Activated naive CD8-positive, alpha-beta T cell treated with anti-CD3 and anti-CD28 coated beads for 36 hours (primary cell): ENCODE measurements around the gene ATG2A. TPM values are rescaled to one million over a fixed set of nuclear protein-coding genes. Genes with fewer than 3 reads are reported as not detected.

Experiments
- DNase-seq: peaks from one replicate; pipeline ENCODE4 v3.0.0; 2021
- H3K27ac Mint-ChIP-seq: one replicate; pipeline ENCODE4 v1.8.0; 2022; ENCODE audit warnings: mild to moderate bottlenecking, moderate library complexity, mixed read lengths
- H3K27me3 Mint-ChIP-seq: one replicate; pipeline ENCODE4 v1.8.0; 2022; ENCODE audit warnings: mild to moderate bottlenecking, mixed read lengths
- H3K36me3 Mint-ChIP-seq: one replicate; pipeline ENCODE4 v1.8.0; 2021; ENCODE audit warnings: mild to moderate bottlenecking, mixed read lengths
- H3K4me1 Mint-ChIP-seq: one replicate; pipeline ENCODE4 v1.8.0; 2021; ENCODE audit warnings: mixed read lengths
- H3K4me3 Mint-ChIP-seq: one replicate; pipeline ENCODE4 v1.8.0; 2022; ENCODE audit warnings: mild to moderate bottlenecking, moderate library complexity, mixed read lengths
- H3K9me3 Mint-ChIP-seq: one replicate; pipeline ENCODE4 v1.8.0; 2022; ENCODE audit warnings: mixed read lengths
- total RNA-seq, 2 experiments: library from RNA; stranded (reverse); gene quantifications; one replicate each; pipeline ENCODE4 v1.2.3, GENCODE V29; 2021

ATG2A gene
- total RNA-seq, 2 experiments from 2014 or later: 17.3 to 18.0 TPM

- H3K4me3 Mint-ChIP-seq: peak overlapping the region; percentile 95
- H3K9me3 Mint-ChIP-seq: no peaks in the 10 kb centered on the region
- peak; percentile 50 for DNase-seq
- H3K27ac Mint-ChIP-seq: peak overlapping the region; percentile 77
- peaks cover 52% of the 10 kb centered on the region for H3K36me3 Mint-ChIP-seq
- no peaks in the 10 kb centered on the region for H3K27me3 Mint-ChIP-seq
- peaks cover 74% of the 10 kb centered on the region for H3K4me1 Mint-ChIP-seq
Observed at GRCh38 chr11:64876229-64876750, 40.7 kb downstream of the ATG2A start.

GRCh38 chr11:64875369-64876228 is 41.4 kb downstream of the ATG2A start:
- no peak for DNase-seq
- no peaks in the 10 kb centered on the region for H3K27me3 Mint-ChIP-seq
- no peaks in the 10 kb centered on the region for H3K9me3 Mint-ChIP-seq
- peak overlapping the region; percentile 95 for H3K4me3 Mint-ChIP-seq
- H3K4me1 Mint-ChIP-seq: peaks cover 70% of the 10 kb centered on the region
- peaks cover 54% of the 10 kb centered on the region for H3K36me3 Mint-ChIP-seq
- H3K27ac Mint-ChIP-seq: peak overlapping the region; percentile 75

GRCh38 chr11:64874308-64875240 is 42.4 kb downstream of the ATG2A start:
- Mint-ChIP-seq H3K4me3 (peak overlapping the region; percentile 95), H3K4me1 (peaks cover 69% of the 10 kb centered on the region), H3K36me3 (peaks cover 54% of the 10 kb centered on the region), H3K27ac (peak overlapping the region; percentile 89), H3K27me3 (no peaks in the 10 kb centered on the region), H3K9me3 (no peaks in the 10 kb centered on the region)
- no peak for DNase-seq

GRCh38 chr11:64872790-64873488 is 44.1 kb downstream of the ATG2A start:
- Mint-ChIP-seq H3K4me3 (peak overlapping the region; percentile 43), H3K27me3 (no peaks in the 10 kb centered on the region), H3K9me3 (no peaks in the 10 kb centered on the region), H3K36me3 (peaks cover 61% of the 10 kb centered on the region), H3K27ac (peak overlapping the region; percentile 76), H3K4me1 (peaks cover 79% of the 10 kb centered on the region)
- DNase-seq: no peak

- DNase-seq: no peak
- Mint-ChIP-seq H3K27me3 (no peaks in the 10 kb centered on the region), H3K36me3 (peaks cover 60% of the 10 kb centered on the region), H3K4me1 (peaks cover 84% of the 10 kb centered on the region), H3K27ac (peak overlapping the region; percentile 78), H3K4me3 (peak overlapping the region; percentile 64), H3K9me3 (peaks cover 3% of the 10 kb centered on the region)
Observed at GRCh38 chr11:64871492-64871891, 45.5 kb downstream of the ATG2A start.

GRCh38 chr11:64870893-64871466 is 46.0 kb downstream of the ATG2A start:
- peak overlapping the region; percentile 91 for H3K27ac Mint-ChIP-seq
- H3K4me3 Mint-ChIP-seq: peak overlapping the region; percentile 64
- H3K4me1 Mint-ChIP-seq: peaks cover 86% of the 10 kb centered on the region
- H3K27me3 Mint-ChIP-seq: no peaks in the 10 kb centered on the region
- DNase-seq: no peak
- H3K36me3 Mint-ChIP-seq: peaks cover 62% of the 10 kb centered on the region
- peaks cover 7% of the 10 kb centered on the region for H3K9me3 Mint-ChIP-seq

GRCh38 chr11:64870176-64870892 is 46.7 kb downstream of the ATG2A start:
- no peaks in the 10 kb centered on the region for H3K27me3 Mint-ChIP-seq
- H3K9me3 Mint-ChIP-seq: peaks cover 12% of the 10 kb centered on the region
- peaks cover 86% of the 10 kb centered on the region for H3K4me1 Mint-ChIP-seq
- DNase-seq: no peak
- peak overlapping the region; percentile 91 for H3K27ac Mint-ChIP-seq
- peak overlapping the region; percentile 47 for H3K4me3 Mint-ChIP-seq
- peaks cover 60% of the 10 kb centered on the region for H3K36me3 Mint-ChIP-seq

GRCh38 chr11:64869571-64870175 is 47.3 kb downstream of the ATG2A start:
- peak overlapping the region; percentile 91 for H3K27ac Mint-ChIP-seq
- peaks cover 54% of the 10 kb centered on the region for H3K36me3 Mint-ChIP-seq
- H3K4me1 Mint-ChIP-seq: peaks cover 85% of the 10 kb centered on the region
- H3K9me3 Mint-ChIP-seq: peaks cover 12% of the 10 kb centered on the region
- peak overlapping the region; percentile 56 for H3K4me3 Mint-ChIP-seq
- no peak for DNase-seq
- H3K27me3 Mint-ChIP-seq: no peaks in the 10 kb centered on the region

- Mint-ChIP-seq H3K36me3 (peaks cover 47% of the 10 kb centered on the region), H3K9me3 (peaks cover 12% of the 10 kb centered on the region), H3K27ac (peak overlapping the region; percentile 91), H3K4me1 (peaks cover 84% of the 10 kb centered on the region), H3K27me3 (no peaks in the 10 kb centered on the region), H3K4me3 (peak overlapping the region; percentile 63)
- DNase-seq: peak; percentile 53
Observed at GRCh38 chr11:64868904-64869570, 48.0 kb downstream of the ATG2A start.

GRCh38 chr11:64867748-64868462 is 49.1 kb downstream of the ATG2A start:
- Mint-ChIP-seq H3K36me3 (peaks cover 46% of the 10 kb centered on the region), H3K27me3 (no peaks in the 10 kb centered on the region)

GRCh38 chr11:64866173-64866491 is 50.9 kb downstream of the ATG2A start:
- Mint-ChIP-seq H3K36me3 (peaks cover 37% of the 10 kb centered on the region), H3K4me1 (peaks cover 85% of the 10 kb centered on the region), H3K4me3 (peak overlapping the region; percentile 75), H3K27ac (peak overlapping the region; percentile 98), H3K27me3 (no peaks in the 10 kb centered on the region), H3K9me3 (peaks cover 12% of the 10 kb centered on the region)
- DNase-seq: no peak

More at GRCh38 chr11:64867748-64868462, 49.1 kb downstream of the ATG2A start:
- Mint-ChIP-seq H3K4me1 (peaks cover 88% of the 10 kb centered on the region), H3K27ac (peak overlapping the region; percentile 91), H3K9me3 (peaks cover 12% of the 10 kb centered on the region), H3K4me3 (peak overlapping the region; percentile 63)
- no peak for DNase-seq

- peak overlapping the region; percentile 75 for H3K4me3 Mint-ChIP-seq
- H3K4me1 Mint-ChIP-seq: peaks cover 85% of the 10 kb centered on the region
- DNase-seq: no peak
- H3K9me3 Mint-ChIP-seq: peaks cover 12% of the 10 kb centered on the region
- H3K27ac Mint-ChIP-seq: peak overlapping the region; percentile 98
- peaks cover 39% of the 10 kb centered on the region for H3K36me3 Mint-ChIP-seq
- no peaks in the 10 kb centered on the region for H3K27me3 Mint-ChIP-seq
Observed at GRCh38 chr11:64865286-64866172, 51.5 kb downstream of the ATG2A start.
